Stimulated activated CD4-positive, alpha-beta T cell treated with anti-CD3 and anti-CD28 coated beads, Interleukin-12 subunit alpha, Interleukin-12 subunit beta, amount 100 ng/mL, for 24 hours (primary cell): ENCODE measurements around the gene RPP21.
A peak's percentile ranks its signal among the peaks of the same experiment; 100 is the strongest.
"Not testable (repeated sequence)": the region's sequence is repeated elsewhere in the genome, so short reads cannot be mapped to it uniquely, and the experiment has no call there.

ENCODE experiments used
- DNase-seq, 2 experiments: peaks; one replicate each; pipeline ENCODE4 v3.0.0-alpha.2; 2020; ENCODE audit warnings: low read depth in 2 of 2

Gene RPP21

GRCh38 chr6:30329331-30329730, 15.6 kb upstream of the RPP21 start:
- DNase-seq: no peak

DNA sequence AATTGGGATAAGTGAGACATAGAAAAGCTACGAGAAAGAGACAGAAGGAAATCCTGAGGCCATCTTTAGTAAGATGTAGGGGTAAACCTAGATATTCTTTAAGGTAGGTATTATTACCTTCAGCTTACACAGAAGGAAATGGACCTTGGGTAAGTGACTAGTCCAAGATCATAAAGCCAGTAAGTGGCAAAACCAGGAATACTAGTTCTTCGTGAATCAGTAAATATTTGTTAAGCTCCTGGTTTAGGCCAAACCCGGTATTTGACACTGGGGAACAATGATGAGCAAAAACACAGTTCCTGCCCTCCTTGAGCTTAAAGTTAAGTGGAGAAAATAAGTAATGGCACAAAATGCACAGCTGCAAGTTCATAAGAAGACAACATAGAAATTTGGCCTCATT, 13.0 kb upstream of the RPP21 start:
- no peak for DNase-seq

- DNase-seq: no peak
These were observed 10.7 kb upstream of the RPP21 start for GRCh38 chr6:30334075-30334783.

DNA sequence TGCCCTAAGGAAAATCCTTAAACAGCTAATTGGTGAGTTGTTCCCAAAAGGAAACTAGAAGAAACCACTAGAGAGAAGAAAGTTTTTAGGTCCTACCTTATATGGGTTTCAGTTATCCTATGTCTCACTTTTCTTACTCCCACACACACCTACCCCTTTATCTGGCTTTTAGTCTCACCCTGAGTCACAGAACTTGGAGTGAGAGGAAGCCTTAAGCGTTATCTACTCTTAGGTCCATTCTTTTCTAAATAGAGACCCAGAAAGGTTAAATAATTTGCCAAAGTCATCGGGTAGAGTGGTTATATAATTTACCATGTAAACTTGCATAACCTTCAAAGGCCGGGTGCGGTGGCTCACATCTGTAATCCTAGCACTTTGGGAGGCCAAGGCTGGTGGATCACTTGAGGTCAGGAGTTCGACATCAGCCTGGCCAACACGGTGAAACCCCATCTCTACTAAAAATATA, 4.3 kb upstream of the RPP21 start:
- DNase-seq: no peak

DNA sequence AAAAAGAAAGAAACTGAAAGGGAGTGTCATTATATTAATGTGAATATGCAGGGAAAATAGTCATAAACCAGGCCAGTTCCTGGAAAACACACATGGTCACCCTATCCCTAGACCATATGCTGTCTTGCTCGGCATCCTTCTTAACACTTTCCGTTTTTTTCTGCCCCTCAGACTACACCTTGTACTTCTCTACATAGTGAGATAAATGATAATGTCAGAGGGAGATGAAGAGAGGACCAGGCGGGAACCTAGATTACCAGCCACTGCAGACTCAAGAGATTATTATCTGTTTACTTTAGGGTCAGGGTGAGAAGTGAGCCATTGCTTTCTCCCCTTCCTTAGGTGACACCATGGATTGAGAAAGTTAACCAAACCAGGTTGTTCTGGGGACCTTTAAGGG, 3.7 kb upstream of the RPP21 start:
- no peak for DNase-seq

DNA sequence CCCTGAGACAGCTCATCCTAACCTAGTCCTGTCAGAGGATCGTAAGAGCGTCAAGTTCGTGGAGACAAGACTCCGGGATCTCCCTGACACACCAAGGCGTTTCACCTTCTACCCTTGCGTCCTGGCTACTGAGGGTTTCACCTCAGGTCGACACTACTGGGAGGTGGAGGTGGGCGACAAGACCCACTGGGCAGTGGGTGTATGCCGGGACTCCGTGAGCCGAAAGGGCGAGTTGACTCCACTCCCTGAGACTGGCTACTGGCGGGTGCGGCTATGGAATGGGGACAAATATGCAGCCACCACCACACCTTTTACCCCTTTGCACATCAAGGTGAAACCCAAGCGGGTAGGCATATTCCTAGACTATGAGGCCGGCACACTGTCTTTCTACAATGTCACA, 3.2 kb upstream of the RPP21 start:
- DNase-seq: no peak

DNA sequence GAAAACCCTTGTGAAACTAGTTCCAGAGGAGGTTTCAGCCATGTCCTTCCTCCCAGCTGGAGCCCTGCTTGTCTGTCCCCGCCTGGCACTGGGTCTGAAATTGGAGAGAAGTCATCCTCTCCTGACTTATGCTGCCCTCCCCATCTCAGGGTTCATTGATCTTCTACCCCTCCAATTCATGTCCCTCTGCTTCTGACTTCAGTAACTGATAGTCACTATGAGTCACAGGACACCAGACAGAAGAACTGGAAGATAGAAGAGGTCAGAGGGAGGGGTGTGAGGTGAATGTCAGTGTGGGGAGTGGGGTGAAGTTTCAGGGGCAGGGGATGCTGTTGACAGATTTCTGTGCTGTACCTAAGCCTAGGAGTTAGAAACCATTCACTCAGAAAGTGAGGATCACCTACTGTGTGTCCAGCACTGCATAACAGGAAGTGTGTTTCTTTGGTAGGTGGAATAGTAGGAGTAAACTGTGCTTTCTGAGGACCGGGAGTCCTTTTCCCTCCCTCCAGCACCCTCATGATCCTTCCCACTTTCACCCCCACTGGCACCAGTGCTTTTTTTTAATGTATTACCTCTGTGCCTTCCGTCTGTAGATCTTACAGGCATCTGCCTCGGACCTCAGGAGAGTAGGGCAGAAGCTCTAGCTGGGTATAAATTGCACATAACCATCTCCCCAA, 627 bp upstream of the RPP21 start:
- DNase-seq: no peak

DNA sequence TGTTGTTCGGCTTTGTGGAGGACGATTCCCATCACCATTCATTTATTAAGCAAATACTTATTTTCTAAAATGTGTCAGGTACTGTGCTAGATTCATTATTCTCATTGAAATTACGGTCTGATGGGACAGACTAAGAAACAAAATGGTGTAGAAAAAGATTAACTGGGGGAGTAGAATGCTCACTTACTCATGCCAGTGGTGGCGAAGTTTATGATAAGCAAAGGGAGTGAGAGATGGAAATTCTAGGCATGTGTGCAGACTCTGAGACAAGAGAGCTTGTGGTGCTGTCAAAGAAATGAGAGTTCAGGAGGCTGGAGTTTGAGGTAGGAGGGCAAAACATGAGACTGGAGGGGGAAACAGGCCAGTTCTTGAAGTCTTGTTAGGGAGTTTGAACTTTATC, 896 bp downstream of the RPP21 start:
- DNase-seq: no peak

- no peak for DNase-seq
These were observed 4.0 kb downstream of the RPP21 start for GRCh38 chr6:30348957-30349356.

GRCh38 chr6:30349421-30350177, 4.6 kb downstream of the RPP21 start:
- no peak for DNase-seq

DNA sequence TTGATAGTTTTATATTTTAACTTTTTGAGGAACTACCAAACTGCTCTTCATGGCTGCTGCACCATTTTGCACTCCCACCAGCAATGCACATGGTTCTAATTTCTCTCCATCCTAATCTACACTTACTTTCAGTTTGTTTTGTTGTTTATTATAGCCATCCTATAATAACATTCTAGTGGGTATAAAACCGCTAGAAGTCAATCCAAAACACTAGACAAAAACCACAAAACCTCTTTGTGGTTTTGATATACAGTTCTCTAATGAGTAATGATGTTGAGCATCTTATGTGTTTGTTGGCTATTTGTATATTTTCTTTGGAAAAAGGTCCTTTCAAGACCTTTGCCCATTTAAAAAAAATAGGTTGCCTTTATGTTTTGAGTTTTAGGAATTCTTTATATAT, 5.6 kb downstream of the RPP21 start:
- DNase-seq: no peak

DNA sequence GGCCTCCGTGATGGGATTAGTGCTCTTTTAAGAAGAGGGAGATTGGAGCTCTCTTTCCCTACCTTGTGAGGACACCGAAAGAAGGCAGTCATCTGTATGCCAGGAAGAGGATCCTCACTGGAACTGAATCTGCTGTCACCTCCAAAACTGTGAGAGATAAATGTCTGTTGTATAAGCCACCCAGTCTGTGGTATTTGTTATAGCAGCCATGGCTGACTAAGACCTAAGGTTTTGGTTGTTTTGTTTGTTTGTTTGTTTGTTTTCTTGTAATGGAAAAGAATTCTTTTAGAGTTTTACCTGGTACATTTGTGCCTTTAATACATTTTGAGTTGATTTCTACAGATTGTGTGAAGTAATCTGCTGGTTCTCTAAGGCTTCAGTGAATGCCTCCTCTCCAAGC, 7.6 kb downstream of the RPP21 start:
- DNase-seq: no peak

DNA sequence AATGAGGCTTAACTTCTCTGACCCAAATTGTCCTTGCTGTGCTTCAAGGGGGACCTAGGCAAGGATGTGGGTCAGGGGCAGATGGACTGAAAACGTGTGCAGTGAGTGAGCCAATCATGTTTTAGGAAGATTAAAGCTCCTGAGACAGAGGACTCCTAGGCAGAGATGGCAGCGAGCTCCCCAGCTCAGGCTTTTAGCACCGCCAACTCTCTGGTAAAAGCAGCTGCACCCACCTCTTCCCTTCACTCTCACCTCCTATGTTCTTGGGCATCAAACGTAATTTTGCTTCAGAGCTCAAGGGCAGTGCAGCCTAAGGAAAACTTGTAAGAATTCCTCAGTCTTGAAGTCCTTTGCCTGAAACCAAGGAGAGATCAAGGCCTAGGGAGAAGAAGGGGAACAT, 10.3 kb downstream of the RPP21 start:
- no peak for DNase-seq

GRCh38 chr6:30356536-30356935, 11.6 kb downstream of the RPP21 start:
- no peak for DNase-seq

DNA sequence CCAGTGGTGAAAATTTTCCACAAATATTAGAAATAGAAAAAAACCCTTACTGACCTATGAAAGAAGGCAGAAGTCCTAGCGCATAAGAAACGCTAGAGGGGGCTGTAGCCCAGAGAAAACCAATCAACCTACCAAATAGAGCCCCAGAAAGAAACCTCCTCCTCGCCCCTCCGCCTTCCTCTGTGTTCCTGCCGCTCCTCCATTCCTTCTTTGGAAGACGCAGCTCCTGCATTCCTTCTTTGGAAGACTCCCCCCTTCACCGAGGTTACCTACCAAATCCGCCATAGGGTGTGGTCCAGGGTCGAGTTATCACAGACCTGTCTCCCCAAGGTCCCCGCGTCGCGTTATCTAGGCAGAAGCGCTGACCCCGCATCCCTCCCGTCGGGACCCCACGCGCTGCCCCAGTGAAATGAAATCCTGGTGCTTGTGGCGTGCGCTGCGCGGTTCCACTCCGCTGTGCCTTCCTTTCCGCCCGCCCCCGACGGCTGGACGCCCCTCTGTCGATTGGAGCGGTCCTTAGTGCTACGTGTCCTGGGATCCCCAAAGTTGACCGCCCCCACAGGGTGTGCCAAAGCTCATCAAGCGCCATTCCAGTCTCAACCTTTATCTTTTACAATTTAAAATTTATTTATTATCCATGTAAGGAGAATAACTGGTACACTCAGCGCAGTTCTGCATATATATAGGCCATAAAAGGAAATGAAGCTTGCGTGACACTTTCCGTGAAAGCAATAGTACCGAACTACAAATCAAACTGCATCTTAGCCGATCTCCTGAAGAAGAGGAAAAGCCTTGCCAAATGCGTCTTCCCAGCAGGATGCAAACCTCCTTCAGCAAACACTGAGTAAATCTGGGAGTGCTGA, 13.0 kb downstream of the RPP21 start:
- DNase-seq: peak; percentile 7 to 33

GRCh38 chr6:30359276-30359675, 14.3 kb downstream of the RPP21 start:
- DNase-seq: no peak

GRCh38 chr6:30360139-30360538, 15.2 kb downstream of the RPP21 start:
- DNase-seq: no peak

GRCh38 chr6:30361661-30362060, 16.7 kb downstream of the RPP21 start:
- no peak for DNase-seq

DNA sequence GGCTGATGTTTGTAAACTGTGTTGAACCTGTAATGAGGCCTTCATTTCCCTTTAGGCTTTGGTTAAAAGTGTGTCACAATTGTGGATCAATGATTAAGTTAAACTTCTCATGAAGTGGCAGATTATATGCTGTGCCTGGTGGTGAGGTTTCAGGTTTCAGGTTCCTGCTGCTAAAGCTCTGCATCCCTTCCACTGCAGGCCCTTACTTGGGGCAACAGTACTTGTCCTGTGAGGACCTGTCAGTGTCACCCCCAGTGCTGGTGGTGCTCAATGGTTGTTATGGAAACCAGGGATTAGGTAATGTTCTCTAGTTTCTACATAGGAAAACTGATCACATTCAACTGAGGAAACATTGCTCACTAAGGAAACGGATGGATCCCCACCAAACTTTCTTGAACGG, 18.5 kb downstream of the RPP21 start:
- DNase-seq: no peak

DNA sequence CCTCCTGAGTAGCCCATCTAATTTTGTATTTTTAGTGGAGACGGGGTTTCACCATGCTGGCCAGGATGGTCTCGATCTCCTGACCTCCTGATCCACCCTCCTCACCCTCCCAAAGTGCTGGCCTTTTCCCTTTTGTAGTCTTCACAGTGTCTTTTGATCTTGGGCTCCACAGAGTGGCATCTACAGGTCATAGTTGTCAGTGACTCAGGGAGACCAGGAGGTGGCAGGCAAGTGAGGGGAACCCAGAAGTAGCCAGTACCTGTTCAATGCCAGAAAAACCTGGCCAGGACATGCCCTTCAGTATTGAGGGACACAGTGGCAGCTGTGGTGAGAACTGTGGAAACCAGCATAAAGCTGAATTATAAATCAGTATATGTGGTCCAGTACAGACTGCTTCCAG, 19.6 kb downstream of the RPP21 start:
- DNase-seq: no peak

GRCh38 chr6:30369280-30369679, 24.3 kb downstream of the RPP21 start:
- DNase-seq: not testable (repeated sequence)
